C4-2B (cell line): ENCODE results near the gene ITPR2.

Source experiments
- ZFX ChIP-seq: fragments of 450-650 bp; IDR thresholded peaks from 2 replicates; pipeline ENCODE4 v1.6.1; 2017
- TF ChIP-seq, protein P1 (sequence below): fragments of 450-650 bp; conservative IDR thresholded peaks from 2 replicates; pipeline ENCODE4 v1.5.1; 2017; ENCODE audit warnings: mild to moderate bottlenecking

DNA sequence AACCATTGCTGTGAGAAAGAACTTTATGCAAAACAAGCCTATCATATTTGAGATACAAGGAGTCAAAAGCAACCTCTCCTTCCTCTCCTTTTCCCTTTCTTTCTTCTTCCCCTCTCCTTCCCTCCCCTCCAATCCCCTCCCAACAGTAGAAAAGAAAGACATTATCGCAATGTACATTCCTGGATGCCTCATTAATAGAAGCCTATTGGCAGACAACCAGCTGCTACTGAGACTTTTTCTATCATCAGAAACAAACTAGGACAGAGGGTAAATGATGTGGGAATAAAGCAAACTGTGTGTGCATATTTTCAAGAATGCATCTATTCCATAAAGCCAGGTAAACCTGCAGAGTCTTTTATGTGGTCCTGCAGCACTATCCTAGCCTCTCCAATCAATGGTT is 237.2 kb downstream of the ITPR2 start:
- TF ChIP-seq, protein P1, sequence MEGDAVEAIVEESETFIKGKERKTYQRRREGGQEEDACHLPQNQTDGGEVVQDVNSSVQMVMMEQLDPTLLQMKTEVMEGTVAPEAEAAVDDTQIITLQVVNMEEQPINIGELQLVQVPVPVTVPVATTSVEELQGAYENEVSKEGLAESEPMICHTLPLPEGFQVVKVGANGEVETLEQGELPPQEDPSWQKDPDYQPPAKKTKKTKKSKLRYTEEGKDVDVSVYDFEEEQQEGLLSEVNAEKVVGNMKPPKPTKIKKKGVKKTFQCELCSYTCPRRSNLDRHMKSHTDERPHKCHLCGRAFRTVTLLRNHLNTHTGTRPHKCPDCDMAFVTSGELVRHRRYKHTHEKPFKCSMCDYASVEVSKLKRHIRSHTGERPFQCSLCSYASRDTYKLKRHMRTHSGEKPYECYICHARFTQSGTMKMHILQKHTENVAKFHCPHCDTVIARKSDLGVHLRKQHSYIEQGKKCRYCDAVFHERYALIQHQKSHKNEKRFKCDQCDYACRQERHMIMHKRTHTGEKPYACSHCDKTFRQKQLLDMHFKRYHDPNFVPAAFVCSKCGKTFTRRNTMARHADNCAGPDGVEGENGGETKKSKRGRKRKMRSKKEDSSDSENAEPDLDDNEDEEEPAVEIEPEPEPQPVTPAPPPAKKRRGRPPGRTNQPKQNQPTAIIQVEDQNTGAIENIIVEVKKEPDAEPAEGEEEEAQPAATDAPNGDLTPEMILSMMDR, result no peak
- no peak for TF ChIP-seq ZFX
